HepG2 (cell line): ENCODE results near the gene SLC16A3. TPM values are rescaled to one million over a fixed set of nuclear protein-coding genes. Genes with fewer than 3 reads are reported as not detected.
A peak's percentile ranks its signal among the peaks of the same experiment; 100 is the strongest.

Experiments
- ARNT2 ChIP-seq: sonication (generic); formaldehyde crosslinking; IDR thresholded peaks from 2 replicates; pipeline ENCODE4 v1.8.0; 2022; ENCODE audit warnings: mild to moderate bottlenecking, low read depth, missing genetic modification reagents, moderate library complexity
- BHLHE40 ChIP-seq: IDR thresholded peaks from 2 replicates; pipeline ENCODE4 v1.6.1; 2011; ENCODE audit warnings: low read length, improper control_type of control experiment
- CREM ChIP-seq, 2 experiments: sonication (generic) in 1 of 2; formaldehyde crosslinking in 1 of 2; IDR thresholded peaks; 2 replicates each; pipeline versions ENCODE4 v1.4.0 to v1.6.1; 2016 to 2020; ENCODE audit warnings: antibody characterized with exemption in 1 of 2, mild to moderate bottlenecking in 1 of 2, missing genetic modification reagents in 1 of 2
- DRAP1 ChIP-seq: IDR thresholded peaks from 2 replicates; pipeline ENCODE4 v1.6.1; 2016; ENCODE audit warnings: missing genetic modification reagents, missing compliant biosample characterization
- E2F1 ChIP-seq: sonication (generic); formaldehyde crosslinking; IDR thresholded peaks from 2 replicates; pipeline ENCODE4 v1.5.0; 2020; ENCODE audit warnings: missing genetic modification reagents
- ETS1 ChIP-seq: sonication (generic); formaldehyde crosslinking; IDR thresholded peaks from 2 replicates; pipeline ENCODE4 v1.4.0; 2020; ENCODE audit warnings: missing genetic modification reagents
- HNF4A ChIP-seq: sonication (generic); formaldehyde crosslinking; IDR thresholded peaks from 2 replicates; pipeline ENCODE4 v1.4.0; 2020; ENCODE audit warnings: missing genetic modification reagents
- LBX2 ChIP-seq: sonication (generic); formaldehyde crosslinking; IDR thresholded peaks from 2 replicates; pipeline ENCODE4 v1.5.0; 2020; ENCODE audit warnings: missing genetic modification reagents, mild to moderate bottlenecking, borderline replicate concordance
- MIER2 ChIP-seq: IDR thresholded peaks from 2 replicates; pipeline ENCODE4 v1.6.1; 2016; ENCODE audit warnings: missing biosample characterization, missing genetic modification reagents
- MTF1 ChIP-seq: sonication (generic); formaldehyde crosslinking; IDR thresholded peaks from 2 replicates; pipeline ENCODE4 v1.5.0; 2020; ENCODE audit warnings: missing genetic modification reagents
- NBN ChIP-seq: fragments of 450-650 bp; conservative IDR thresholded peaks from 2 replicates; pipeline ENCODE4 v1.6.1; 2017
- NCOR1 ChIP-seq: fragments of 200-600 bp; sonication (generic); IDR thresholded peaks from 2 replicates; pipeline ENCODE4 v1.7.0; 2017; ENCODE audit warnings: antibody characterized with exemption, low read length, borderline replicate concordance
- SKI ChIP-seq: fragments of 450-650 bp; IDR thresholded peaks from one replicate; pipeline ENCODE4 v1.6.1; 2018; ENCODE audit warnings: mild to moderate bottlenecking; ENCODE audit not compliant: partially characterized antibody
- SPEN ChIP-seq: sonication (generic); formaldehyde crosslinking; IDR thresholded peaks from 2 replicates; pipeline ENCODE4 v1.5.1; 2020; ENCODE audit warnings: low read depth, mild to moderate bottlenecking, missing genetic modification reagents
- SRF ChIP-seq: IDR thresholded peaks from 2 replicates; pipeline ENCODE4 v1.6.1; 2011; ENCODE audit warnings: mild to moderate bottlenecking, low read depth, low read length, moderate library complexity
- ZFP91 ChIP-seq: sonication (generic); formaldehyde crosslinking; IDR thresholded peaks from 2 replicates; pipeline ENCODE4 v1.9.0; 2022; ENCODE audit warnings: missing genetic modification reagents, mild to moderate bottlenecking, borderline replicate concordance
- ZNF138 ChIP-seq: sonication (generic); formaldehyde crosslinking; IDR thresholded peaks from 2 replicates; pipeline ENCODE4 v1.5.0; 2020; ENCODE audit warnings: mild to moderate bottlenecking, low read depth, missing genetic modification reagents
- ZNF414 ChIP-seq: sonication (generic); formaldehyde crosslinking; IDR thresholded peaks from 2 replicates; pipeline ENCODE4 v1.5.0; 2020; ENCODE audit warnings: missing genetic modification reagents
- ZNF550 ChIP-seq: sonication (generic); formaldehyde crosslinking; IDR thresholded peaks from 2 replicates; pipeline ENCODE4 v1.4.0; 2020; ENCODE audit warnings: mild to moderate bottlenecking, missing genetic modification reagents, borderline replicate concordance
- ZNF629 ChIP-seq: sonication (generic); formaldehyde crosslinking; conservative IDR thresholded peaks from 2 replicates; pipeline ENCODE4 v1.5.0; 2020; ENCODE audit warnings: missing genetic modification reagents
- ZNF7 ChIP-seq: IDR thresholded peaks from 2 replicates; pipeline ENCODE4 v1.6.1; 2016; ENCODE audit warnings: missing biosample characterization, missing genetic modification reagents
- ZNF740 ChIP-seq: sonication (generic); formaldehyde crosslinking; IDR thresholded peaks from 2 replicates; pipeline ENCODE4 v1.4.0; 2020; ENCODE audit warnings: missing genetic modification reagents
- ZNF773 ChIP-seq: sonication (generic); formaldehyde crosslinking; IDR thresholded peaks from 2 replicates; pipeline ENCODE4 v1.4.0; 2020; ENCODE audit warnings: missing genetic modification reagents, borderline replicate concordance
- polyA plus RNA-seq, 8 experiments: library from polyadenylated mRNA; depleted of rRNA in 3 of 8; stranded (reverse) in 7 of 8; unstranded in 1 of 8; fragments of >200 nt; fragmentation: Illumina TruSeq in 4 of 8; extraction: Trizol in 4 of 8; gene quantifications; 2 replicates each; pipeline versions ENCODE4 v1.2.1 to v1.2.3, GENCODE V29; 2011 to 2016; ENCODE audit warnings: low read depth in 4 of 8, missing spikeins in 1 of 8, mixed read lengths in 1 of 8; ENCODE audit not compliant: insufficient read depth in 1 of 8
- total RNA-seq, 5 experiments: library from RNA; depleted of rRNA; stranded (reverse); fragments of >200 nt; fragmentation: Illumina TruSeq; extraction: Trizol; gene quantifications; 2 replicates each; pipeline ENCODE4 v1.2.3, GENCODE V29; 2016; ENCODE audit warnings: low read depth in 1 of 5

SLC16A3 gene
- total and polyA plus RNA-seq, 2 of the 13 experiments (the other 11 are each of a cell fraction or from before 2014, with no cell fraction given), result 242 to 349 TPM

GRCh38 chr17:82231562-82232321 lies 2.9 kb downstream of the SLC16A3 start (continued):
- peak; percentile 44 for TF ChIP-seq SKI
- TF ChIP-seq SPEN (CRISPR knock-in tag), result peak; percentile 80
- peak; percentile 67; the same call in 1 of the 2 replicates for TF ChIP-seq MTF1 (CRISPR knock-in tag)
- peak; percentile 86; the same call in 1 of the 2 replicates for TF ChIP-seq ZNF414 (CRISPR knock-in tag)
- no peak; the same call in 1 of the 2 replicates for TF ChIP-seq ARNT2 (CRISPR knock-in tag)
- peak; percentile 76 for TF ChIP-seq DRAP1 (CRISPR knock-in tag)
- no peak for TF ChIP-seq ZNF629 (CRISPR knock-in tag)
- 0 out of 2 replicates have a peak, but pooled peaks have one; percentile 59 for TF ChIP-seq LBX2 (CRISPR knock-in tag)
- no peak for TF ChIP-seq ZNF138 (CRISPR knock-in tag)
- TF ChIP-seq ZNF550, result peak; percentile 68; the same call in 1 of the 2 replicates
- TF ChIP-seq ETS1 (CRISPR knock-in tag), result no peak; the same call in 1 of the 2 replicates
- TF ChIP-seq BHLHE40, result no peak
- TF ChIP-seq ZNF7, result 0 out of 2 replicates have a peak, but pooled peaks have one; percentile 8
- no peak for TF ChIP-seq NBN
- TF ChIP-seq NCOR1, result peak; percentile 62; the same call in 1 of the 2 replicates
- TF ChIP-seq ZNF740, result peak; percentile 23; the same call in 1 of the 2 replicates
- TF ChIP-seq SRF, result peak; percentile 12; the same call in 1 of the 2 replicates
- 0 out of 2 replicates have a peak, but pooled peaks have one; percentile 24 for TF ChIP-seq ZNF773
- TF ChIP-seq HNF4A (CRISPR knock-in tag), result peak; percentile 80
- TF ChIP-seq E2F1 (CRISPR knock-in tag), result peak; percentile 67
- TF ChIP-seq CREM (IDR thresholded peaks at IDR 0.05), result 0 out of 2 replicates have a peak, but pooled peaks have one; percentile 26
- TF ChIP-seq CREM (CRISPR knock-in tag; IDR thresholded peaks at IDR 0.05), result no peak
- TF ChIP-seq ZFP91 (CRISPR knock-in tag), result peak; percentile 95; the same call in 1 of the 2 replicates
- TF ChIP-seq MIER2 (CRISPR knock-in tag), result no peak
